NCI-H510A (cell line): ENCODE results near the gene MEGF6.
A peak's percentile ranks its signal among the peaks of the same experiment; 100 is the strongest.

ENCODE experiments used
- DNase-seq: peaks from one replicate; lab custom pipeline; 2025; lab: John Stamatoyannopoulos, UW

MEGF6 gene

GRCh38 chr1:3540876-3541275, 70.4 kb downstream of the MEGF6 start:
- no peak for DNase-seq

DNA sequence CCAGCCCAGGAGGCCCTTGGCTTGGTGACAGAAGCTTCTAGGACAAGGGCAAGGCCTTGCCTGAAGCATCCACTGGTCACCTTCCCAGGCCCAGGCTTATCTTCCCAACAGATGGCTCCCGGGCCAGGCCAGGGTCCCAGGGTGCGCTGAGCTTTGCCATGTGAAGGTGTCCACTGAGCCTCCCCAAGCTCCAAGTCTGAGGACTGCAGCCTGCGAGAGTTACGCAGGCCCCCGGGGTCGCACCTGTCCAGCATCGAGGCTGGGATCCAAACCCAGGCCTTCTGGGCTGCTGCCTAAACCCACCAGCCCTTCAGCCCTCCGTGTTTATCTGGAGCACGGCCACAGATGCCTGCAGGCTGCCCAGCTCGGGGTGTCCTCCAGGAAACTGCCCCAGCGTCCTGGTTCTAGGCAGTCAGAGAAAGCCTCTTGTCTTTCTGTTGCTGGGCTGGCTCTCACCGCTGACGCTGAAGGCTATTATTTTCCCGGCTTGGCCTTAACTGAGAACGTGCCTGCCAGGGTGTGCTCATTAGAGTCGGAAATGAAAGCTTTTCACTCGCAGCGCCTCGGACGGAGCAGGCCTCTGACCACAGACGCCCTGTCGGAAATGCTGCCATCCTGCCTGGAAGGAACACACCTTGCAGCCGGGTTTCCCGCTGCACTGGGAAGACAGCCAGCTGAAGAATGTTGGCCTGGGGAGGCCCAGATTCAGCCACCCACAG, 71.4 kb downstream of the MEGF6 start:
- no peak for DNase-seq

DNA sequence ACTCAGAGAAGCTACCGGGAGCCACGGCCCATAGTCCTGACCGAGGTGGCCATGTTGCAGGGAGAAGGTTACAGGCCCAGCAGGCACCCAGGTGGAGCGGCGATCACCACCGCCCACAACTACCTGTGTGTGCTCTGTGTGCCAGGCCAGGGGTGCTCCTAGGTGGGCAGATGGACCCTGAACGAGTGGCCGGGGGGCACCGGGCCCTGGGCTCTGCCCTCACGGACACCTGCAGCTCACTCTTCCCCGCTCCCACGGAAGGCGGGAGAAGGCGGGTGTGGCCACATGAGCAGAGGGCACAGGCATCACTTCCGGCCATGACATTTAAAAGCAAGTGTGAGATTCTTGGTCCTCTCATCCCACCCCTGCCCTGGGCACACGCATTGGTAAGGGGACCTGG, 73.9 kb downstream of the MEGF6 start:
- DNase-seq = no peak

DNA sequence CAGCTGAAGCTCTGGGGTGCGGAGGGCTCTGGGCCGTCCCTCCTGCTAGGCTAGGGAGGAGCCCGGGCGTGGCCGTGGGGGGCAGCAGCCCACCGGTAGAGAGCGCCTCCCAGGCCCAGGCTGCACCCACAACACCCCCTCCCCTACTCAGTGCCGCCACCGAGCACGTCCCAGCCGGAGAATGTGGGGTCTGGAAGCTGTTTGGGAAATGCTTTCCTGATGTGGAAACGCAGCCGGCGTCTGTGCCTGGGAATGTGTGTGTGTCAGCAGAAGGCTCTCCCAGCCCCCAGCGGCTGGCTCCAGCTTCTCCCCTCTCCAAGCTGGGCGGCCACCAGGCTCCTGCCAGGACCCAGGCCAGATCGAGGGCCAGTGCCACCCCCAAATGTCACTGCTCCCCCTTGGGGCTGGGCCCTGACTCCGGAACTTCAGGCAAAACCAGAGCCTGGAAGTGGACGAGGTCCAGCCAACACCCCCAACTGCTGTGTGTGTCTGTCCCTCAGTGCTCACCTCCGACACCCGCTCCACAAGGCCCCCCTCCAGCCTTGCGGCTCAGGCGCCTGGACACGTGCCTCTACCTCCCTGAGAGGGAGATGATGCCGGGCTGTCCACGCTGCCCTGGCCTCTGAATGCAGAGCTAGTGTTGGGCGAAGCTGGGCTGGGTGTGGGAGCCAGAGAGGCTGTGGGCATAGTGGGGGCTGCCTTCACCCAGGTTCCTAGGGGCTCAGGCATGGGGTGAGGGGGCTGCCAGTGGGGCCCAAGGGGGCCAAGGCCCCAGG, 74.7 kb downstream of the MEGF6 start:
- DNase-seq = no peak

- no peak for DNase-seq
Measured at GRCh38 chr1:3535732-3536131, 75.6 kb downstream of the MEGF6 start.

- DNase-seq = no peak
Measured at GRCh38 chr1:3534803-3535637, 76.3 kb downstream of the MEGF6 start.

DNA sequence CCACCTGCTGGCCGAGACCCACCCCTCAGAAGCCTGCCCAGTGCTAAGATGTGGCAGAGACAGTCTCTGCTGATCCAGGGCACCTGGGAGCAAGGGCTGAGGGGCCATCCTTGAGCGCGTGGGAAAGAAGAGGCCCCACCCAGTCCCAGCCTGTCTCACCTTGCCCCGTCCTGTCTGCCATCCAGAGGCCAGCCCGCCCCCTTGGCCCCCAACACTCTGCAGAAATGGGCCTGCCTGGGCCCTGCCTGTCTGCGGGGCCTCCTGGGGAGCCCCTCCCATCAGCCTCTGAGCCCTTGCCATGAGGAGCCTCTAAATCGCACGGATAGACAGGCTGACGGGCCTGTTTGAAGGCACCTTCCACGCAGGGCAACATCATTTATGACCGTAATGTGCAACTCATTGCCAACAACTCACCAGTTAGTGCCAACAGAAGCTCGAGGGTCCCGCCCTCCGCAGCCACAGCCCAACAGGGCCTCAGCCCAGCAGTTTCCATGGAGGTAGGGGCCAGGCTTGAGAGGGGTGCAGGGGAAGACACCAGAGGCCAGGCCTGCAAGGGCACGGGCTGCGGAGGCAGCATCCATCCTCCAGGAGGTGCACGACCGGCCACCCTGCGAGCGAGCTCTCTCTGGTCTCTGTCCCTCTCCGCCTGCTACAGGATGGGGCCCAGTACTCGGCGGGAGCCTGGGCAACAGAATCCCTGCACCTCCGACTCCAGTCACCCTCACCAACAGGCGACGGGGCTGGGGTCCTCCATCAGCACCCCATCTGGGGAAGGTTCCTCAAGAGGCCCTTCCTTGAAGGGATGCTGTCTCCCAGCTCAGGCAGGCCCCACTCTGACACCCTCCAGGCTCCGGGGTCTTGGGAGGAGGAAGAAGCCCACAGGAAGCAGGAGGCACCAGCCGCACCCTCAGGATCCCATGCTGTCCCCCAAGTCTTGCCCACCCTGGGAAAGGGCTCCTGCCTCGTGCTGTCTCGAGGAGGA, 78.0 kb downstream of the MEGF6 start:
- no peak for DNase-seq

- DNase-seq = no peak
Measured at GRCh38 chr1:3531928-3532327, 79.4 kb downstream of the MEGF6 start.

- peak; percentile 45 for DNase-seq
Measured at GRCh38 chr1:3530926-3531818, 80.1 kb downstream of the MEGF6 start.

- DNase-seq = peak; percentile 46
Measured at GRCh38 chr1:3530086-3530925, 81.0 kb downstream of the MEGF6 start.

DNA sequence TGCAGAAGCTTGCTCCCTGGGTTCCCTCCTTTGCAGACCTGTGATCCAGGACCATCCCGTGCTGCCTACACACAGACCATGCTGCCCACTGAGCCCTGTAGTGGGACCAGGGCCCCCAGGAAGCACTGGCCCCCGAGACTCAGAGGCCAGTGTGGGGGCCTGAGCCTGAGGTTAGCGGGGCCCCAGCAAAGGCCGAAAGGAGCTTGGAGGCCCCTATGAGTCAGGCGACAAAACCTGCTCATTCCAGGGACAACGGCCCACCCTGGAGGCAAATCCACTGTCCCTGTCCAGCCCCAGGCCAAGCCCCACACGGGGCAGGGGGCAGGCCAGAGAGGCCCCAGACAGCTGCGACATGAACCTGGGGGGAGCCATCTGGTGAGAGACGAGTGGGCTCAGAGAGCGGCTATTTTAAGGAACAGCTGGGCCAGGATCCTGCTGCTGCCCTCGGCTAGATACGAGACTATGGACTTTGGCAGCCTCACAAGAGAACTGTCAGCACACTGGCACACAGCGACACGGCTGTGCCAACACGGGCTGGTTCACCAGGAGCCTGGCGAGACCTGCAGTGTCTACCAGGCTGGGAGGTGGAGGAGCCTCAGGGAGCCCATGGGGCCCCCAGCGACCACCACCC, 82.1 kb downstream of the MEGF6 start:
- no peak for DNase-seq

- DNase-seq = no peak
Measured at GRCh38 chr1:3527774-3528173, 83.5 kb downstream of the MEGF6 start.

DNA sequence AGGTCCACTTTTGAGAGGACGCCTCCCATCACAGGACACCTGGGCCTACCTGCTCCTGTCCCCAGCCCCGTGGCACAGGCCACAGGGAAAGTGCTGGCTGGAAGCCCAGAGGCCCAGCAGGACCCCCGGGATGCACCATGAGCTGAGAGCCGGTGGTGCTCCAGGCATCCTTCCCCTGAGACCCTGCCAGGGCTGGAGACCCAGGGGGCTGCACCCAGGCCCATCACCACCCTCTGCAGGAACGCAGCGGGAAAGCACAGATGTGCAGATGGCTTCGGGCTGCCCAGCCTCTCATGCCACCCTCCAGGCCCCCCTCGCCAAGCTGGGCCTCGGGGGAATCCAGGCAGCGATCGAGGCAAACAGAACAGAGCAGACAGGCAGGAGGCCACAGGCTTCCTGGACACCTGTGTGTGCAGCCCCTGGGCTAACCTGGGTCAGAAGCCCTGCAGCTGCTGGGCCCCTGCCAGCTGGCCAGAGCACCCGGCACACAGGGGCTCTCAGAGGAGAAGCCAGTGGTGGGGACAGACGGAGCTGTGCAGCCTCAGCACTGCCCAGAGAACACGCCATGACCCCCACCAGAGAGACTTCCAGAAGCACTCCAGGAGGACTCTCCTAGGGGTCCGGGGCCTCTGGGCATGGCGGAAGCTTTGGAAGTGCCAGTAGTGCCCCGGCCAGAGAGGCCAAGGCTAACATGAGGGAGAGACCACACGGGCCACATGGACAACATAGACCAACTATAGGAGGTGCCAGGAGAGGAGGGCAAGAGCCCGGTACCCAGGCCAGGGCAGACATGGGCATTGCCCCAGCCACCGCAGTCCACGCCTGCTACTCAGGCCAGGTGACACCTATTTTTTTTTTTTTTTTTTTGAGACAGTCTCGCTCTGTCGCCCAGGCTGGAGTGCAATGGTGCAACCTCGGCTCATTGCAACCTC, 85.5 kb downstream of the MEGF6 start:
- no peak for DNase-seq

GRCh38 chr1:3524556-3525203, 86.6 kb downstream of the MEGF6 start:
- no peak for DNase-seq

DNA sequence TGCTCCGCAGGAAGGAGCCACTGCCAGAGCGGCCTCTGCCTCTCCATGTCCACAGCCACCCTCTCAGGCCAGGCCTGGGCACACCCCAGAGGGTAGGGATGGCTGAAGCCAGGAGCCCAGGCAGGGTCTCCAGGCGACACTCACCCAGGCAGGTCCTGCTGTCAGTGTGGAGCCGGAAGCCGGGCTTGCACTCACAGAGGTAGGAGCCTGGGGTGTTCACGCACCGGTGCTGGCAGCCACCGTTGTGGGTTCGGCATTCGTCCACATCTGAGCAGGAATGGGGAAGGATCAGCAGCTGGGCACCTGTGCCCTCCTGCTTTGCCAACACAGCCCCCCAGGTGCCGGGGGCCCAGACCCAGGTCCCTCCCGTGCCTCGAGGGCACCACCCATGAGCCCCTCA, 87.3 kb downstream of the MEGF6 start:
- no peak for DNase-seq

DNA sequence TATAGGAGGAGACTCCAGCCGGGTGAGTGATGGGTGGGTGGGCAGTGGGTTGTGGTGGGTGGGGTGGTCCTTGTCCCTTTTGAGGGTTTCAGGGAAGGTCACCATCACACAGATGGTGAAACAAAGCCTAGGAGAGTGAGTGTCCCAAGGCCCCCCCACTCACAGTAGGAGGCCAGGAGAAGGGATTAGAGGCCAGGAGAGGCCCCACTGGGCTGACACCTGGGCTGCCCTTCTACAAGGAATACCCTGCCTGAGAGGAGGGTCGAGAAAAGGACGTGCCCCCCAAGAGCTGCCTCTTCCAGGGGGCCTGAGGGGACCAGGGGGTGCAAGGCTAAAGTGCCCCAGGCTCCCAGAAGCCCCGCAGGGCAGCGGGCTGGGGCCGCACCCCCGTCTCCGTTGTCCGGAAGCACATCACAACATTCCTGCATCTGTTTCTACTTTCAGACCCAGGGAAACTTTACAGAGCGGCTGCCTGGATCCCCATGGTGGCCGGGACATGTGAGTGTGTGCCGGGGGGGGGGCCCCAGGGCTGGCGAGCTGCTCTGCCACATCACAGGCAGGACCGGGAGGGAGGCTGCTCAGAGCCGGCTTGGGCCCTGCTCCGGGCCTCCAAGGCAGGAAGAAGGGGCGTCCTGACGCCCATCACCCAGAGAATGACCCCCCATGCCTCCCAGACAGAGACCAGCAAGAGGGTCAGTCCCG, 88.6 kb downstream of the MEGF6 start:
- no peak for DNase-seq

DNA sequence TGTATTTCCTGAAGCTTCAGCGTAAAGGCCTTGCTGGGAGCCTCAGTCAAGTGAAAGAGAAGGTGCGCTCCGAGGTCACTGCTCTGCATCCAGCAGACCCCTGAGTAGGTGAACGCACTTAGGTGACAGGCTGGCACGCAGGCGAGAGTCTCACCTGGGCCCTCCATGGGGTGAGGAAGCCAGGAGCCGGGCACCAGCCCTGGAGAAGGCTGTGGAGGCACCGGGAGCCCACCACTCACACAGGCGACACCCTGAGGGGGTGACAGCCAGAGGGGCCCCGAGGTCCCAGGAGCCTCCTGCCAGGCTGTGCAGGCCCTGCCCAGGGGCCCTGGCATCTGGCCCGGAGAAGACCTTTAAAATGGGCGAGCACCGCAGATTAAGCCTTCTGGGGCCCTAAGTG, 89.2 kb downstream of the MEGF6 start:
- no peak for DNase-seq
